HTR-8/SVneo (cell line): Measurements from ENCODE around the gene LRP1.
A peak's percentile ranks its signal among the peaks of the same experiment; 100 is the strongest.

Source experiments
- DNase-seq: peaks from one replicate; pipeline ENCODE4 v3.0.0; 2011; ENCODE audit warnings: low spot score, mixed read lengths; ENCODE audit not compliant: insufficient read length
- FAIRE-seq: peaks from 2 replicates; lab custom pipeline; 2011; peaks lifted over from hg19 to GRCh38; lab: Jason Lieb, UNC

Gene LRP1

GRCh38 chr12:57240066-57240921 is 112.0 kb downstream of the LRP1 start:
- DNase-seq (peak; percentile 40), FAIRE-seq (peak; percentile 69)

DNA sequence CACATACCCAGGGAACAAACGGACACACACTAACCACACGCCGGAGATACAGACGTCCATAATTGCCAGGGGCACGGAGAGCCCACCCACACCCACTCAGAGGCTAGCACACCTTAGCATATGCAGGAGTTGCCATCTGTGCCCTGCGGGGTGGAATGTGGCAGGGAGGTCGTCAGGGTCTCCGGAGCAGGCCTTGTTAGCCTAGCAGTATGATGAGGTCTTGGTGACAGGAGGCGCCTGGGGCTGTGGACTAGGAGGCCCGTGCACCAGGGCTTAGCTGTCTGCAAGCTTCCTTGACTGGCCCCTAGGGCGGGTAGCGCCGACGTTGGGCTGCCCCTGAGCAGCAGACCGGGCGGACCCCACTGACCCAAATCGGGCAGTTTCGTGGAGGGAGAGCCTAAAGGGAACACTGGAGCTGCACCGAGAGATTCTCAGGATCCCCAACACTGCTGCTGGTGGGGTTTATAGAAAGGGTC is 112.7 kb downstream of the LRP1 start:
- no peak for FAIRE-seq
- DNase-seq: no peak

DNA sequence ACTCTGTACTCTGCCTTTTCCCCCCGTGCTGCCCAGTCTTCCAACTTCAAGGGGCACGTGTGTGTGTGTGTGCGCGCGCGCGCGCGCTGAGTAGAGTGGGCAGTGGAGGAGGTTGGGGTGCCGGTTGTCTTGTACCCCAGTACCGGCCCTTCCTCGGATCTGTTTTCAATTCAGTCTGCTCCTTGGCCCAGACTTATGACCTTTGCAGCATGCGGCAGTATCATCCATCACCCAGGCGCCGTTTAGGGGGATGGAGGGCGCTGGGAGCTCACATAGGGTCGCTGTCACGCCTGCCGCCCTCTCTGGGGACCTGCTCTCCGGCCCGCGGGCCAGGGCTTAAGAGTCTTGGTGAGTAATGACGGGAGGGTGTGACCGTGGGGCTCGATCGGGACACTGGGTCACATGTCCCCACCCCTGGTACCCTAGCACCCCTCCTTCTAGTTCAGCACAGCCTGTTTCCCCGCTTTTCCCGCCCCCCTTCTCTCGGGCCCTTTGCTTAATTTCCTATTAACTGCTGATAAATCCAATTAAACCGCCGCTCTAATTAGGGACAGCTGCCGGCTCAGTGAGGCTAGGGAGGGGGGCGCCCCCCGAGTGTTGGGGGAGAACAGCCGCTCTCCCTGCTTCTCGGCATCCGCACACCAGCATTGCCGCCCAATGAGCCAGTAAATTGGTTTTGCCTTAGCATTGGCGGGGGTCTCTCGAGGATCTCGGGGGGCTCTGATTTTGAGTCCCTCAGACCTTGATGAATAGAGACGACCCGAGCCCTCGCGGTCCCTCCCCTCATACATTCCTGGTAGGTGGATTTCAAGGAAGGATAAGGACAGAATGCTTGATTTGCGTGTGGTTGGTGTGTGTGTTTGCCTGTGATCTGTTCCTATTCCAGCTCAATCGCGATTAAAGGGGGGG is 113.4 kb downstream of the LRP1 start:
- no peak for FAIRE-seq
- DNase-seq: no peak

DNA sequence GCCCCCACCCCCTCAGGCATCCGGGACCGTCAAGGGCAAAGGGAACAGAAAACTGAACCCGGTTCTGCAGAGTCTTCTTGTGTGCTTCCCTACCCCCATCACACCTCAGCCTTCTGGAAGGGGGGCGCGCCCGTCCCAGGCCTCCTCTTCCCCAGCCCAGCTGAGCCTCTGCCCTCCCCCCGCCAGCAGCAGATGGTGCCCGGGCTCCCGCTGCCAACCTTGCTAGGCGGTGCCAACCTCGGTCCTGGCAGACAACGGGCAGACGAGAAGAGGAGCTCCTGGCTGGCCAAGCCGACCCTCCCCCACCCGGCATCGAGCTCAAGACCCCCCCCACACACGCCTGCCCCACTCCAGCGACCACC is 114.0 kb downstream of the LRP1 start:
- FAIRE-seq: no peak
- no peak for DNase-seq

DNA sequence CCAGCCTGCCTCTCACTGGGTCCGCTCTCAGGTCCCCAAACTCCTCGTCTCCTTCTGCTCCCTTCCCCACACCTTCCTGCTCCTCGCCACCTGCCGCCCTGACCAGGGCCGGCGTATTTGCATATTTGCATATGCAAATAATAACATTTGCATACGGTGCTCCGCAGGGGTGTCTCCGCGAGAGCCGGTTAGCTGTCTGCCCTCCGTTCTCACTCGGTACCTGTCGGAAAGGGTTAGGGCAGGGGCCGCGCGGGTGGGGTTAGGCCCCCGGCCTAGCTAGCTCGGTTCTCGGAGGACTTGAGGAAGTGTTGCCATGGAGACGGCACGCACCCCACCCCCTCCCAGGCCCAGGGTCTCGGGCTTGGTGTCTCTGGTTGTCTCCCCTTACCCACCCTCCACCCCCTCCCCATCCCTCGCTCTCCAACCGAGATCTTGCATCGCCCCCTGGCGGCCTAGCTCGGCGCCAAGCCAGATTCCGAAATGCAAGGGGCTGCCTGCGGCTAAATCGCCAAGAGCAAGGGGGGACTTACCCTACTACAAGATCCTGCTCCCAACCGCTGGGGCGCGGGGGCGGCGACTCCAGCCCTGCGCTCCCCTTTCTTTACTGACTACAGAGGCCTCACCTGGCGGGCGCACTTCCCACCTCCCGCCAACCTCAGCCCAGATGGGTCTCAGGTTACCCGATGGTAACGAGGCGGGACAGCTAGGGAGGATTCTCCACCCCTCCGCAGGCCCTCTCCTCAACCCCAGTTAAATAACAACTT is 114.6 kb downstream of the LRP1 start:
- DNase-seq: peak; percentile 66
- no peak for FAIRE-seq

- FAIRE-seq (no peak), DNase-seq (peak; percentile 82)
Observed at GRCh38 chr12:57243521-57244311, 115.4 kb downstream of the LRP1 start.

GRCh38 chr12:57244312-57244696 is 116.0 kb downstream of the LRP1 start:
- DNase-seq: no peak
- FAIRE-seq: no peak

DNA sequence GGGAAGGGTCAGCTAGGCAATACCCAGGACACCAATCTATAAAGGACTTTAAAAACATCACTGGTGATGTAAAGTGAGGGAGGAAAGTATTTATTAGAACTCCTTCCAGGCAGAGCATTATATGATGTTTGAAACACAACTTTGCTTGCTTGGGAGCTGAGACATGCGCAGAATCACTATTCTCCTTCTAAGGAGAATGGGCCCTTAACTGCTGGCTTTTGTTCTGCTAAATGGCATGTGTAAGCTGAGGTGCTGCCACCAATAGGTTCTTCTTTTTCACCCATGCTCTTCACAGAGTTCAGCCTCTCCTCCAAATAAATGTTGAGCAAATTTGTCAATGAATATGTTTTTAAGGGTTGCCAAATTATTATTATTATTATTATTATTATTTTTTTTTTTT is 118.8 kb downstream of the LRP1 start:
- no peak for DNase-seq
- FAIRE-seq: no peak

DNA sequence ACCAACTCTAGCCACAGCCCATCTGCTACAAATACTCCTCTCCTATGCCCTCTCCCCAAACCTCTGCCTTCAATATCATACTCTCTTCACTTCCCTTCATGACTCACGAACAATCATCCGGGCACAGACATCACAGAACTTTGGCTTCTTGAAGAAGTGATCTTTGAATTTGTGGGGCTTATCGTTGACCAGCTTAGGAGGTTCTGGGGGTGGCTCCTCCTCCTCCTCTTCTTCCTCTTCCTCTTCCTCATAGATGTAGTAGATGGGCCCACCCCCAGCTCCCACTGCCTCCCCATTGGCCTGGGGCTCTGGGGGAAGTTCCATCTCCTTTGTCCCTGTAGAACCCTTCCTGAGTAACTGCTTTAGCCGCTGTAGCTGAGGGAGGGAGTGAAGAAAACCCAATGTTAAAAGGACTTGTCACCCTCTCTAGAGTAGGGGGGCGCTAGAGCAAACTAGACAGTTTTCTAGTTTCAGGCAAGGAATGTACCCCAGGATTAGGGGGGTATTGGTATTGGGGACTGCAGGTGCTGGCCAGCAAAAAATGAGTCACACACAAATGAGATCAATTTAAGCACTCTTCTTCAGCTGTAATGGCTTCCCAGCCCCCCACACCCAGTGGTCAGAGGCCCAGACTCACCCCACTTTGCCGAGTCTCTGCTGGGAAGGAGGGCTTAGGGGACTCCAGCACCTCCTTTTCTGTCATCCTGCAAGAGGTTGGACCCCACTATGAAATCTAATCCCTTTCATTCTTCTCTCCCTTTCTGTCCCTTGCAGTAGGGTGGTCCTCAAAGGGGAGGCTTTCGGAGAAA is 120.9 kb downstream of the LRP1 start:
- FAIRE-seq (no peak), DNase-seq (no peak)

GRCh38 chr12:57250541-57250940 is 122.3 kb downstream of the LRP1 start:
- DNase-seq (no peak), FAIRE-seq (no peak)

GRCh38 chr12:57250956-57251355 is 122.7 kb downstream of the LRP1 start, which contains the start of gene STAC3:
Gene STAC3, minus strand, starts transcription at chr12:57251187. Its CDS starts 1,551 bp downstream, at chr12:57249636.
- no peak for FAIRE-seq
- DNase-seq: no peak

DNA sequence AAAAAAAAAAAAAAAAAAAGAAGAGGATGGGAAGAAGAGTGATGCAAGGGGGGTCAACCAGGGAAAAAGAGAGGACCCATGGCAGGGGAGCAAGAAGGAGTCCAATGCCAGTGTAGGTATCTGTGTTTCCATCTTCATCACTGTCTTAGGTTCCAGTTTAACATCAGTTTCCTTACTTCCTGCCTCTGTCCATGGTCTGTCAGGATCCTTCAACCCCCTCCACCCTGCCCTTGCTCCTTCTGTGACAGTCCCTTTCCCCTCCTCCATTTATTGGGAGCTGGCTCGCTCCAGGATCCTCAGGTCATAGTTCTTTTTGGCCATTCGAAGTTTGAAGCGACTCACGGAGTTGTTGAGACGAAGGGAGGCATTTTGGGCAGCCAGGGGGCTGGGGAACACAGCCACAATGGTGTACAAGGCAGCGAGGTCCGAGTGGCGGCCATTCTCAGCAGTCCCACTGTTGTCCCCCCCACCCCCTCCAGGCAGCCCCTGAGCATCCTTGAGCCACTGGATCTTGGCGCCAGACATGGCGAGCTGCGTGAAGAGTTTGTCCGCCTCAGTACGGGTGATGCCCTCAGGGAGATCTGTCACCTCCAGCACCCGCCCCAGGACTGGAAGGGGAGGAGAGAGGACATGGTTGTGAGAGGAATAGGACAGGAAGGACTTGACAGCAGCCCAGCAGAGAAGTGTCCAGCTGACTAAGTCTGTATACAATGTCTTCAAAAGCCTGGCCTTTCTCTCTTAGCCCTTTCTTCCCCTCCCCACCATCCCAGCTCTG is 126.4 kb downstream of the LRP1 start:
- DNase-seq (no peak), FAIRE-seq (no peak)

DNA sequence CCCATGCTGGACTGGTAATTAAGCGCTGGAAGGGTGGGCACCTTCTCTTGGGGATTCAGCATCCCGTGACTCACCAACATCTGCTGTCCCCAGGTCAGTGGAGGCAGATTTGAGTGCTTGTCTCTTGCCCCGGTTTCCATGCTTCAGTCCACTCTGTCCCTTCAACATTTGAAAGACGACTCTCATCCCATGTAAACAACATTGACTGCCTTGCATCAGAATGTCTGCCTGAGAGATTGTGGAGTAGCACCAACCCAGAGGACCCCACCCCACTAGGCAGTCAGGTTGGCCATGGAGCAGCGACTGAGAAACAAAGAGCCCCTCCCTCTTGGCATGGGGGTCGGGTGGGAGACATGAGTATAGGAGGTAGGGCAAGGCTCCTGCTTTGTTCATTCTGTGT is 127.6 kb downstream of the LRP1 start:
- DNase-seq: no peak
- FAIRE-seq: no peak

DNA sequence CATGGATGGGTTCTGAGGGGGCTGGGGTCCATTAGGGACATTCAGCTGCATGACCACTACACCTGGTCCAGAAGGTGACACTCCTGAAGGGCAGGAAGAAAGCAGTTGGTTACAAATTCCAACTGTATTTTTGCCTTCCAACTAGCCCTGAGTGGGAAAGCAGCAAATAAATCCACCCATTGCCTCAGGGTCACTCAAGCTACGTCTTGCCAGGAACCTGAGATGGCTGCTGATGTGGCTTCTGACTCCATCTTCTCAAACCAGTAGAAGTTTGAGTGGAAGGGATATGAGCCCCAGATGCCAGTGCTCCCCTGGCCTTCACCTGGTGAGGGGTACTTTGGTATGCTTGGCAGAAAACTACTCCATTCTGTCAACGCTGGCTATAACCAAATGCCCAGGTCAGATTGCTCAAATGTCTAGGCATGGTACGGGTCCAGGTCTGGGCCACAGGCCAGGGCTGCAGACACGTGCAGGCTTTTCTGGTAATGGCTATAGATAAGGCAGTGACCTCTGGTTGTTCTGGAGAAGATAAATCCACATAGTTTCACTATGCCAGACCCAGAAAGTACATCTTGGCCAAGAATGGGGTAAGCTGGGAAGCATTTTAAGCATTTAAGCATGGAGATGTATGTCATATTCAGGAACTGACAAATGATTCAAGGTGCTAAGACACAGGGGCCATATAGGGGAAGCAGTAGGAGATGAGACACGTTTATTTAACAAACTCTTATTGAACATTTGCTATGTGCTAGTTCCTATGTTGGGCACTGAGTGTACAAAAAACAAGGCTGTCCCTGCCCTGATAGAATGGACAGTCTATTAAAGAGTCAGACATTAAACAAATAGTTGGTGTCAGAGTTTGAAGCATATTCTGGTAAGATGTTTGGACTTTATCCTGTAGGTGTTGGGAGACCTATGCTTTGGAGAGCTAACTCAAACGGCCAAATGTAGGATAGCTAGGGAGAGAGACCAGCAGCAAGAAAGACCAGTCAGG is 131.0 kb downstream of the LRP1 start:
- DNase-seq (no peak), FAIRE-seq (no peak)

GRCh38 chr12:57260366-57260765 is 132.1 kb downstream of the LRP1 start:
- DNase-seq: no peak
- no peak for FAIRE-seq

- no peak for DNase-seq
- FAIRE-seq: no peak
Observed at GRCh38 chr12:57261428-57261865, 133.2 kb downstream of the LRP1 start.
